ES-I3 (cell line): ENCODE measurements around the gene RPS17.

Source experiments
- H3K36me3 ChIP-seq: 2 replicates; pipeline ENCODE4 v1.6.1; 2013; ENCODE audit warnings: mild to moderate bottlenecking, low read length, control low read depth, moderate library complexity; ENCODE audit not compliant: insufficient read depth
- H3K4me1 ChIP-seq: 2 replicates; pipeline ENCODE4 v1.6.1; 2013; ENCODE audit warnings: mild to moderate bottlenecking, control low read depth, low read length; ENCODE audit not compliant: insufficient read depth
- H3K9ac ChIP-seq: 2 replicates; pipeline ENCODE4 v1.6.1; 2013; ENCODE audit warnings: low read depth, mild to moderate bottlenecking, low read length, moderate library complexity
- H3K9me3 ChIP-seq: 2 replicates; pipeline ENCODE4 v1.6.1; 2013; ENCODE audit warnings: mild to moderate bottlenecking, low read length, moderate library complexity; ENCODE audit not compliant: control insufficient read depth, insufficient read depth

Gene RPS17

GRCh38 chr15:82540055-82540983, at the start of gene RPS17:
TSS of gene RPS17 (minus strand) at chr15:82540457. CDS start at chr15:82540428, 29 bp downstream.
- Histone ChIP-seq H3K4me1 (peaks cover 16% of the 10 kb centered on the region), H3K9me3 (no peaks in the 10 kb centered on the region), H3K36me3 (peaks cover 32% of the 10 kb centered on the region)

GRCh38 chr15:82587805-82588204, 47.5 kb upstream of the RPS17 start:
- peaks cover 25% of the 10 kb centered on the region for H3K4me1 ChIP-seq
- no peaks in the 10 kb centered on the region for H3K36me3 ChIP-seq
- no peaks in the 10 kb centered on the region for H3K9me3 ChIP-seq
- H3K9ac ChIP-seq, result no peak overlapping the region

More at GRCh38 chr15:82540055-82540983, at the start of gene RPS17:
- peak within 1 kb of the TSS; percentile 99 for H3K9ac ChIP-seq

- Histone ChIP-seq H3K9ac (no peak overlapping the region), H3K4me1 (peaks cover 25% of the 10 kb centered on the region), H3K36me3 (no peaks in the 10 kb centered on the region), H3K9me3 (no peaks in the 10 kb centered on the region)
These were observed 44.8 kb upstream of the RPS17 start for GRCh38 chr15:82585072-82585471.

- peaks cover 10% of the 10 kb centered on the region for H3K4me1 ChIP-seq
- no peak overlapping the region for H3K9ac ChIP-seq
- no peaks in the 10 kb centered on the region for H3K9me3 ChIP-seq
- no peaks in the 10 kb centered on the region for H3K36me3 ChIP-seq
These were observed 40.5 kb upstream of the RPS17 start for GRCh38 chr15:82580713-82581112.

GRCh38 chr15:82575335-82575734, 35.1 kb upstream of the RPS17 start:
- H3K36me3 ChIP-seq, result no peaks in the 10 kb centered on the region
- no peak overlapping the region for H3K9ac ChIP-seq
- H3K4me1 ChIP-seq, result peaks cover 14% of the 10 kb centered on the region; the same call in 1 of the 2 replicates
- no peaks in the 10 kb centered on the region for H3K9me3 ChIP-seq

GRCh38 chr15:82572986-82573385, 32.7 kb upstream of the RPS17 start:
- Histone ChIP-seq H3K9ac (no peak overlapping the region), H3K36me3 (no peaks in the 10 kb centered on the region), H3K4me1 (peaks cover 14% of the 10 kb centered on the region; the same call in 1 of the 2 replicates), H3K9me3 (no peaks in the 10 kb centered on the region)

GRCh38 chr15:82572311-82572710, 32.1 kb upstream of the RPS17 start:
- no peaks in the 10 kb centered on the region for H3K36me3 ChIP-seq
- H3K9me3 ChIP-seq, result no peaks in the 10 kb centered on the region
- H3K9ac ChIP-seq, result no peak overlapping the region
- peaks cover 14% of the 10 kb centered on the region; the same call in 1 of the 2 replicates for H3K4me1 ChIP-seq

- Histone ChIP-seq H3K9ac (peak overlapping the region; percentile 26), H3K4me1 (peaks cover 14% of the 10 kb centered on the region; the same call in 1 of the 2 replicates), H3K36me3 (no peaks in the 10 kb centered on the region), H3K9me3 (no peaks in the 10 kb centered on the region)
These were observed 31.5 kb upstream of the RPS17 start for GRCh38 chr15:82571722-82572222.

GRCh38 chr15:82570721-82571508, 30.7 kb upstream of the RPS17 start:
- Histone ChIP-seq H3K4me1 (peaks cover 14% of the 10 kb centered on the region), H3K9ac (peak overlapping the region; percentile 26; the same call in 1 of the 2 replicates), H3K36me3 (no peaks in the 10 kb centered on the region), H3K9me3 (no peaks in the 10 kb centered on the region)

GRCh38 chr15:82569834-82570233, 29.6 kb upstream of the RPS17 start:
- Histone ChIP-seq H3K9ac (no peak overlapping the region), H3K9me3 (no peaks in the 10 kb centered on the region), H3K36me3 (no peaks in the 10 kb centered on the region), H3K4me1 (peaks cover 22% of the 10 kb centered on the region)

- Histone ChIP-seq H3K4me1 (peaks cover 22% of the 10 kb centered on the region), H3K9ac (no peak overlapping the region), H3K36me3 (no peaks in the 10 kb centered on the region)
These were observed 28.7 kb upstream of the RPS17 start for GRCh38 chr15:82568986-82569385.

GRCh38 chr15:82567661-82568060, 27.4 kb upstream of the RPS17 start:
- Histone ChIP-seq H3K9ac (no peak overlapping the region), H3K36me3 (no peaks in the 10 kb centered on the region), H3K4me1 (peaks cover 22% of the 10 kb centered on the region), H3K9me3 (no peaks in the 10 kb centered on the region)

More at GRCh38 chr15:82568986-82569385, 28.7 kb upstream of the RPS17 start:
- no peaks in the 10 kb centered on the region for H3K9me3 ChIP-seq

- Histone ChIP-seq H3K9ac (no peak overlapping the region), H3K36me3 (no peaks in the 10 kb centered on the region), H3K4me1 (peaks cover 15% of the 10 kb centered on the region), H3K9me3 (no peaks in the 10 kb centered on the region)
These were observed 26.4 kb upstream of the RPS17 start for GRCh38 chr15:82566690-82567089.

- no peak overlapping the region for H3K9ac ChIP-seq
- no peaks in the 10 kb centered on the region for H3K9me3 ChIP-seq
- H3K36me3 ChIP-seq, result no peaks in the 10 kb centered on the region
- H3K4me1 ChIP-seq, result no peaks in the 10 kb centered on the region
These were observed 18.2 kb upstream of the RPS17 start for GRCh38 chr15:82558502-82558901.
